HG03045 (cell line): ENCODE results near the gene PLGRKT.
"Not testable (repeated sequence)": the region's sequence is repeated elsewhere in the genome, so short reads cannot be mapped to it uniquely, and the experiment has no call there.

Source experiments
- ATAC-seq: cut with Tn5 transposase; IDR thresholded peaks from one replicate; pipeline ENCODE4 v1.9.1; 2021; ENCODE audit warnings: mild to moderate bottlenecking, moderate library complexity; ENCODE audit not compliant: unreplicated experiment

Gene PLGRKT

DNA sequence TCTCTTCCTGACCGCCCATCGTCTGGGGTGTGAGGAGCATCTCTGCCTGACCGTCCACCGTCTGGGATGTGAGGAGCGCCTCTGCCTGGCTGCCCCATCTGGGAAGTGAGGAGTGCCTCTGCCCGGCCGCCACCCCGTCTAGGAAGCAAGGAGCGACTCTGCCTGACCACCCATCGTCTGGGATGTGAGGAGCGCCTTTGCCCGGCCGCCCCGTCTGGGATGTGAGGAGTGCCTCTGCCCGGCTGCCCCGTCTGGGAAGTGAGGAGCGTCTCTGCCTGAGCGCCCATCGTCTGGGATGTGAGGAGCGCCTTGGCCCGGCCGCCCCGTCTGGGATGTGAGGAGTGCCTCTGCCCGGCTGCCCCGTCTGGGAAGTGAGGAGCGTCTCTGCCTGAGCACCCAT is 4.4 kb downstream of the PLGRKT start:
- ATAC-seq: not testable (repeated sequence)

DNA sequence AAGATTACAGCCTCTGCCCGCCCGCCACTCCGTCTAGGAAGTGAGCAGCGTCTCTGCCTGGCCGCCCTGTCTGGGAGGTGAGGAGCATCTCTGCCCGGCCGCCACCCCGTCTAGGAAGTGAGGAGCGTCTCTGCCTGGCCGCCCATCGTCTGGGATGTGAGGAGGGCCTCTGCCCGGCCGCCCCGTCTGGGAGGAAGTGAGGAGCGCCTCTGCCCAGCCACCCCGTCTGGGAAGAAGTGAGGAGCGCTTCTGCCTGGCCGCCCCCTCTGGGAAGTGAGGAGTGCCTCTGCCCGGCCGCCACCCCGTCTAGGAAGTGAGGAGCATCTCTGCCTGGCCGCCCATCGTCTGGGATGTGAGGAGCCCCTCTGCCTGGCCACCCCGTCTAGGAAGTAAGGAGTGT is 4.8 kb downstream of the PLGRKT start:
- not testable (repeated sequence) for ATAC-seq

DNA sequence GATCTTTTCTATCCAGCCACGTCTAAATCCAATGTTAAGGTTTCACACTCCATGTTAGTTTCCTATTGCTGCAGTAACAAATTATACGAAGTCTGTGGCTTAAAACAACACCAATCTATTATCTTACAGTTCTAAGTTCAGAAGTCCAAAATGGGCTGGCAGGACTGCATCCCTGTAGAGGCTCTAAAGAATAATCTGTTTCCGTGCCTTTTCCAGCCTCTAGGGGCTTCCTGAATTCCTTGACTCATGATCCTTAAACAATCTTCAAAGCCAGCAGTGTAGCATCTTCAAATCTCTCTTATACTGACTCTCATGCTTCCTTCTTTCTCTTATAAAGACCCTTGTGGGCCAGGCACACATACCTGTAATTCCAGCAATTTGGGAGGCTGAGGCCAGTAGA is 6.8 kb downstream of the PLGRKT start:
- ATAC-seq: no peak

DNA sequence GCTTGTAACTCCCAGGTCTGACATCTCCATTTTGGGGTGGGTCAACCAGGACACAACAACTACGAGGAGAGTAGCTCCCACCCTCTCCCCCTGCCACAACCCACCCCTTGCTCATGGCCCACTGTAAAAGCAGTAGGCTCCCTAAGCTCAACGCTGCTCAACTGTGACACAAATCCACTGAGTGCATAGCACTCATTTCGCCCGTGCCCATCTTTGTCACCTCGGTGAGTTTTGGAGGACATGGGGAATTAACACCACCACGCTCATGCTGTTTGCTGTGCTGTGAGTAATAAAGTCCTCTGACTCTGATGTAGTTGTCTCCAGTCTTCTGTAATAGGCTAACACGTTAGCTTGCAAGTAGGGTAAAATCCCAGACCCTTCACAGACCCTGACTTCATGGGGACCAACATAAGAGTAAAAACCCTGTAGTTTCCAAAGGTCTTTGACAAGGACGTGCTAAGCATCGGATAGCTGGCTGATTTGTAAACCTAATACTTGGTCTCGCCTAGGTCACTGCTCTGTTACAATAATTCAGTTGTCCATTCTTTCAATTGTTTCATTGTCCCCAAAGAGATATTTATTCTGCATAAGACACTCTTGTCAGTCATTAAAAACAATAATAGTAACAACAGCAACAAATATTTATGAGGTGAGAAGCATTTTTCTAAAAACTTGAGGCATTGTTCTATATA is 7.7 kb downstream of the PLGRKT start:
- ATAC-seq: no peak

DNA sequence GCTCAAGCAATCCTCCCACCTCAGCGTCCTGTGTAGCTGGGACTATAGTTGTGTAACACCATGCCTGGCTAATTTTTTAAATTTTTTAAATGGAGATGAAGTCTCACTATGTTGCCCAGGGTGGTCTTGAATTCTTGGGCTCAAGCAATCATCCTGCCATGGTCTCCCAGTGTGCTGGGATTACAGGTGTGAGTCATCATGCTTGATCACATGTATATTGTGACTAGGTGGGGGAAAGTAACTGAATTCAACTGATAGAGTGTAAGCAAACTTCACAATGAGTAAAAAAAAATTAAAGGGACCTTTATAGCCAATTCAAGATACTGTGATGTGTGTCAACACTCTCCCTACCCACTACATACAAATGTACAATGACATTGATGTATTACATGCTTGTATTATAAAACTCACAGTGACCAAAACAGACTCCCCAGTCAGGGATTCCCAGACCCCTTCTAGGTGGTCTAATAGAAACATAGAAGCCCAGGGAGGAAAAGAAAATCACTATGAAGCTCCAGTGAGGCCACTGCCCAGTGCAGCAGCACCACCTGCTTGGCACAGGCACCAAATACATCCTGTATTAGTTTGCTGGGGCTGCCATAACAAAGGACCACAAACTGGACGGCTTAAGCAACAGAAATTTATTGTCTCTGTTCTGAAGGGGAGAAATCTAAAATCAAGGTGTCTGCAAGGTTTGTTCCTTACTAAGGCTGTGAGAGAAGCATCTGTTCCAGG is 8.8 kb downstream of the PLGRKT start:
- ATAC-seq: no peak

DNA sequence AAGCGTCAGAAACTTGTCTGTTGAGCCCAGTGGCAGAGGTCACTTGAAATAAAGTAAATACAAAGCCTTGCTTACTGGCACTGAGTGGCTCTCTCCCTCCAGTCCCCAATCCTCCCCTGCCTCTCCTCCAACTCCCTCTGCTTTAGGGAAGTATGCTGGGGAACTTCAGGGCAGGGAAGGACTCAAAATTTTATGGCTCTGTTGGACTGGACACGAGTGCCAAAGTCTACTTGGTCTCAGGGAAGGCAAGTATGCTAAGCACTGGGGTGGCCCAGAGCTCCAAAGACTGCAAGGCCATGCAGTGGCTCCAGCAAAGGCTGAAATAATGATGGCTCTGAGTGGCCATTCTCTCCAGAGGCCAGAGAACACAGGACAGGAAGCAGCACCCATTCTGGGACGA is 9.6 kb downstream of the PLGRKT start:
- ATAC-seq: no peak

DNA sequence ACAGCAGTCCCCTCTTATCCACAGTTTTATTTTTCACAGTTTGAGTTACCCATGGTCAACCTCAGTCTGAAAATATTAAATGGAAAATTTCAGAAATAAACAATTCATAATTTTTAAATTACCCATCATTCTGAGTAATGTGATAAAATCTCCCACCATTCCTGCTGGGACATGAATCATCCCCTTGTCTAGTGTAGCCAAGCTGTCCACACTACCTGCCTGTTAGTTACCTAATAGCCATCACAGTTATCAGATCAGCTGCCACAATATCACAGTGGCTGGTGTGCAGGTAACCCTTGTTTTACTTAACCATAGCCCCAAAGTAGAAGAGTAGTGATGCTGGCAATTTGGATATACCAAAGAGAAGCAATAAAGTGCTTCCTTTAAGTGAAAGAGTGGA is 10.7 kb downstream of the PLGRKT start:
- ATAC-seq: no peak

DNA sequence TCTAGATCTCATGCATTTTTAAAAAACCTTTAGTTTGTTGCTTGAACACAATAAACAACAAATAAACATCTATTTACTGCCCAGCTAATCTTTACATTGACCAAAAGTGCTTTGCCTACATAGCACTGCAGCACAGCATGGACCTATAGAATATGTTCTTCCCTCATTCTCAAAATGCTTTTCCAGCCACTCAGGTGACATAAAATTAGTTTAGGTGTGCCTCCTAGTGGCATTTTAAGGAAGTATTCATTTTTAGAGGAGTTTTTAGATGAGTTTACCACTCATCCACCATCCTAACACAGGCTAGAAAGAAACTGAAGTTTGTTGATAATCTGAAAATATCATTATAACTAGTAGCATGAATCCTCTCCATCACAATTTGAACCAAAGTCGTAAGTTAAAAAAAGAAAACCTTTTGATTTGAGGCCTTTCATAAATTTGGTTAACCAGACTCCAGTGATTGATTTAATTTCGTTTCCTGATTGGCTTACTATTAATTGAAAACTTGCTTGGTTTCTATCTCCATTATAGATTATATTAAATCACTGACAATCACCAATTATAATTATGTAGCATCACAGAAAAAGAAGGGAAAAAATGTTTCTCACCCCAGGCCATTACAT is 12.6 kb downstream of the PLGRKT start:
- no peak for ATAC-seq

DNA sequence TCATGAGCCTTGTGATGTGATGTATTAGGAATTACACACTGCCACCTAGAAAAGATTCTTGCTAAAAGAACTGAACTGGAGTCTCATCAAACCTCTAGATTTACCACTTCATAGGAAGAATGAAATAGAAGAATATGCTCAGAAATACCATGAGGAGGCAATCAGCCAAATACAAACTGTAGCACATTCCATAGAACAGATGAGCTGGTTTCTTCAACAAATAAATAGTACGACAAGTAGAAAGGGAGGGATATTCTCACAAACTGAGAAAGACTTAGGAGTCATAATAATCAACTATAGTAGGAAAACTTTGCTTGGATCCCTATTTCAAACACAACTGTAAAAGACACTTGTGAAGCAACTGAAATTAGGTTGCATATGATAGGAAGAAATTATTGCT is 15.4 kb downstream of the PLGRKT start:
- no peak for ATAC-seq

DNA sequence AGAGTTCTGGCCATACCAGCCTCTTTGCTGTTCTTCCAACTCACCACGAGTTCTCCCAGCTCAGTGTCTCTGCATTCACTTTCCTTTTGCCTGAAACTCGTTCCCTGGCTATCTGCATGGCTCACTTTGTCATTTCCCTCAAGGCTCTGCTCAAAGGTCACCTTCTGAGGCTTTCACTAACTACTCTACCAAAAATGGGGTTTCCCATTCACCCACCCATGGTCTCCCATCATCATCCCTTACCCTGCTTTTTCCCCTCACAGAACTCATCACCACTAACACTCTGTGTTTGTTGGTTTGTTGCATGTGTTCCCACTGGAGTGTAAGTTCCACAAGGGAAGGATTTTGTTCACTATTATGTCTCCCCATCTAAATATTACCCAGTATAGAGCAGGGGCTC is 16.6 kb downstream of the PLGRKT start:
- no peak for ATAC-seq

DNA sequence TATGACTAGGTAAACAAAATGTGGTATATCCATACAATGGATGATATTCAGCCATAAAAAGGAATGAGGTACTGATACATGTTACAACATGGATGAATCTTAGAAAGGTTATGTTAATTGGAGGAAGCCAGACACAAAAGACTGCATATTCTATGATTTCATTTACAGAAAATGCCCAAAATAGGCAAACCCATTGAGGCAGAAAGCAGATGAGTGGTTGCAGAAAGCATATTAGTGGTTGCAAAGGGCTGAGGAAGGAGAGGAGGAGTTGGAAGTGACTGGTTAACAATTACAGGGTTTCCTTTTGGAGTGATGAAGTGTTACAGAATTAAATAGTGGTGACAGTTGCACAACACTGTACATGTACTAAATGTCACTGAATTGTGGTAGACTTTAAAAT is 17.7 kb downstream of the PLGRKT start:
- ATAC-seq: no peak

DNA sequence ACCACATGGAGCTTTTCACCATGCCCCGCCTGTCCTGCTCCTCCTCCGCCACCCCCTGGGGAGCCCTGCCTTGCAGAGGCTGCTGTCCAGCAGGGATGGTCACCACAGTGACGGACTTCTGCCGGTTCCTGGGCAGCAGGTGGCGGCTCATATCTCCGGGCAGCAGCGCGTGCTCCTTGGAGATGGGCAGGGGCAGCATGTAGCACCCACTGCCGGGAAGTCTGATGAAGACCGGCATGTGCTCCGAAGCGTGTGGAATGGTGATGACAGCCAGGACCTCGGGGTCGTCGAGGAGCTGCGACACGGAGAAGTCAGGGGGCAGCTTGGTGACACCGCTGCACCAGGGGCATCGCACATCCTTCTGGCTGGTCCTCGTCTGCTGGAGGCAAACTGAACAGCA is 19.2 kb downstream of the PLGRKT start:
- no peak for ATAC-seq

DNA sequence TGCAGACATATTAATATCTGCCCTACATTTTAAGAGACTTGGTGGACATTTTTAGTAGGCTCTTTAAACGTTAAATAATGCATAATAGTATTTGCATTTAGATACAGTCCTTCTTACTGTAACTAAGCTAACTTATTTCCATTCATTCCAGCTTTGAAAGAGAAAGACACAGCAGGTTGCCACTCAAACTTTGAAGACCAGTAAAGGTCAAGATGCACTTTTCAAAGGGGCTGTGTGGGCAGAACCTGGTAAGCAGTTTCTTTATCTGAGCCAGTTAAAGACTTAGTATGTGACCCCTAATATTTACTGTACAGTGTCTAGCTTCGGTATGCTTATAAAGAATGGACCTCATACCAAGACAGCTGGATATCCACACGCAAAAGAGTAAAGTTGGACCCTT is 20.8 kb downstream of the PLGRKT start:
- no peak for ATAC-seq

DNA sequence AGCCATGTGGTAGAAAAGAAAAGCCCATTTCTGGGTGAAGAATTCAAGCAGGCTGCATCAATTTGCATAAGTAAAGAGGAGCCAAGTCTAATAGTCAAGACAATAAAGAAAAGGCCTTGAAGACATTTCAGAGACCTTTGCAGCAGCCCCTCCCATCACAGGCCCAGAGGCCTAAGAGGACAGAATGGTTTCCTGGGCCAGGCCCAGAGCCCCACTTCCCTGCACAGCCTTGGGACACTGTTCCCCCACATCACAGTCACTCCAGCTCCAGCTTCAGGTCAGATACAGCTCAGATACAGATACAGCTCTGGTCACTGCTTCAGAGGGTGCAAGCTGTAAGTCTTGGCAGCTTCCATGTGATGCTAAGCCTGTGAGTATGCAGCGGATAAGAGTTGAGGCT is 29.1 kb downstream of the PLGRKT start:
- ATAC-seq: no peak

DNA sequence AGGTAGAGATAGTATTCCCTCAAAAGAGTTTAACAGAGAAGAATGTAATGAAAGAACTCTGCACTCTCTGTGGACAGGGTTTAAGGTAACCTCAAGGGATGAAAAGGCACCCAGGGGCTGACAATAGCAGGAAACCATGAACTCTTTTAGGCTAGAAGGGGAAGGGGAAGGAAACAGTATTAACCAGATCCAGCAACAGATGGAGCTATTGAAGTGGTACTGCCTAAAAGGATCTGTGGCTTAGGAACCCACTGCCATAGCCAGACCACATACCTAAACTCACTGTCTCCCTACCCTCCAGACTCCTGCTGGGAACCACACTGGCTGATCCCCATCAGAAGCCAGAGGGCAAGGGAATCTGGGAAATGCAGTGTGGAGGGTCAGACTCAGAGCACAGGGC is 35.5 kb downstream of the PLGRKT start:
- ATAC-seq: no peak

DNA sequence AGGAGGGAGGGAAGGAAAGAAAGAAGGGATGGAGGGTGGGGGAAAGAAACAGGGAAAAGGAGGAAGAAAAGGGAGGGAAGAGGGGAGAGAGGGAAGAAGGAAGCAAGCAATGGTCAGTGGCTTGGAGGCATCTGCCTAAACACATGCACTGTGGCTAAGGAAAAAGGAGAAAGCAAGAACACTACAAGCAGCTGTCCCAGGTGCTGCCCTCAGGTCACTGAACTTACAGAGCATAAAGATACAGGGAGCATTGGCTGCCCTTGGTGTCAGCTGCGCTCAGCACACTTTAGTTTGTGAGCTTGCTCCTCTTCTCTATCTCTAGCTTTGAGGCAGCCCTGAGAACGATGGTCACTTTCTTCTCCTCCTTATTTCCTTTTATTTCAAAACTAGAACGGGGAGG is 40.2 kb downstream of the PLGRKT start:
- not testable (repeated sequence) for ATAC-seq

DNA sequence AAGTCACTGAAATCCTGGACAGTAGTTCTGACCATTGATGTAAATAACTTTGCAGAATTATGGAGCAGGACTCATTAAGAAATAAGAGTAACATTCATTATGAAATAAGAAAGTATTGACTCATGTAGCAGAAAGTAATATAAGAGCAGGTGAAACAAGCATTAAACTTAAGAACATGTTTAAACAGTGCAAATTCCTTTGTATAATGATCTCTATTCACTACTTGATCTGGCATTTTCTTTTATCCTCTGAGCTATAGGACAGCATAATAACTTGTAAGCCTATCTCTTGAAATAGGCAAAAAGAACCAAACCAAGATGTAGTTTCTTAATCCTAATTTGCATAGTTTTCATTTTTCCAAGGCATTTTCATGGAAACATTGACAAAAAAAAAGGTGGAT is 42.3 kb downstream of the PLGRKT start:
- no peak for ATAC-seq

DNA sequence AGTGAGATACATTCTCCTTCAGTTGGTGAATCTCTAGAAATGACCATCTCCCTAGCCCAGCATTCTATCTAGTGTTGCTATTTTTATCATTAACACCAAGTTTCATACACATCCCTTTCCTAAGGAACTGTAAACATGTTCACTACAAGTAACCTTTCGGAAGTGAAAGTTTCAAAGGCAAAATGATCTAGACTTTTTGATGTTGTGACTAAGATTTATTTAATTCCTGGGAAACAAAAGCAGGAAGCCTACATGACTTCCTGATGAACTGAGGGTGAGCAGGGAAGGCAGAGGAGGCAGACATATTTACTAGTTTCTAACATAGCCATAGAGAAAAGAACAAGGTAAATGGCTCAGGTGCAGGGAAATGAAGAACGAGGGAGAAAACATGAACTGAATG is 43.7 kb downstream of the PLGRKT start:
- not testable (repeated sequence) for ATAC-seq

DNA sequence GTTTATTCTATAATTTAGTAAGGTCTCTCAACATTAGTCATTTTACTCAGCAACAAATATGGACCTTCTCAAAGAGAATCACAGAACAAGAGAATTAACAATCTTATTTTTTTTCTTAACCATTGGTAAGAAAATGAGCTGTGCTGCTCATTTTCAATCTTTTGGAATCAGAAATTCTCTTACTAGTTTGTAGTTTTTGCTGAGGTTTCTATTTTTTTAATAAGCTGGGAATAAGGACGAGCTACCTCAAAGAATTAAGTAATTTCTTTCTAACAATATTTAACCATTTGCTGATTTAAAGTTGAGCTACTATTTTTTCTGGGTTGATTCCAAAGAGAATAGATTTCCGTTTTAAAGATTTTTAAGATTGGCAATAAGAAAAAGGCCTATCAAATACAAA is 44.2 kb downstream of the PLGRKT start:
- no peak for ATAC-seq

DNA sequence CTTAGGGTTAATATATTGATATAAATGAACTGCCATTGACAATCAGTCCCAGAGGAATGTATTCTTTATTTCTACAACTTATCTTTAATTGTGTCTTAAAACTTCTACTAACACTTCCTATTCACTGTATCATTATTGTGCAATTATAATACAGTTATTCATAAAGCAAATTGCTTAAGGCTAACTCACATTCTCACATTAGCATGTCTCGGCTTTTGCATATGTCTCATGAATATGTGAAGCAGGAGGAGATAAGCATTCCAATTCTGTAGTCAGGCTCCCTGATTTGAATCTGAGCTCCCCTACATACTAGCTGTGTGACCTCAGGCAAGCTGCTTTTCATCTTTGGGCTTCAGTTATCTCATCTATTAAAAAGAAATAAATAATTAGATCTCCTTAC is 45.4 kb downstream of the PLGRKT start:
- no peak for ATAC-seq

DNA sequence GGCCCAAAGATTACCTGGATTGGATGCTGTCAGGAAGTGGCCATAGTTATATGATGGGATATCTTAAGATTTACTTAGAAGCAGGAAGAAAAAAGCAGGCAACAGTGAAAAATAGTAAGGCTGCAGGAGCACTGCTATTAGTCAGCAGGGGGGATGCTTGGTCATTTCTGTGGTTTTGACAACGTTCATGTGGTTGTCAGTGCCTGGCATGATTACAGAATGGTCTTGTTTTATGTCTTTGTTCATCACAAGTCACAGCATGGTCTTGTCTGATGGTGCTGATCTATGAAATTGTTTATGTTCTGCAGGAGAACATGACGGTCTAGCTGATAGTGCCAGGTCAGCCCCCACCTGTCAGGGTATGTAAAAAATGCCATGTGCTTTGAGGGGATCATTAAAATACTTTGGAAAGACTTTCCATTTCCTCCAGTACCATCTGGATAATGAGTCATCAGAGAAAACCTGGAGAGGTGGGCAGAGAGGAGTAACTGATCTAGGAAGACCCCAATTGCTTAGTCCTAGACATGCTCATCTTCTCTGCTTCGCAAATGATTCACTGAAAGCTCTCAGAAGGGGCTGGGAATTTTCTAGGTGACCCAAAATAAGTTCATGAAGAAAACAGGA is 48.5 kb downstream of the PLGRKT start:
- ATAC-seq: no peak
